NCI-H2196 treated with DMSO at 0.1 percent for 48 hours (cell line): ENCODE data around the gene MOBP.

Experiments
- DNase-seq: peaks from one replicate; lab custom pipeline; 2025; ENCODE audit not compliant: unreplicated experiment; lab: John Stamatoyannopoulos, UW

Gene MOBP

GRCh38 chr3:39494781-39495180 lies 27.3 kb downstream of the MOBP start:
- no peak for DNase-seq

- no peak for DNase-seq
These were observed 30.3 kb downstream of the MOBP start for GRCh38 chr3:39497753-39498152.

GRCh38 chr3:39499651-39500273 lies 32.3 kb downstream of the MOBP start:
- no peak for DNase-seq

GRCh38 chr3:39501059-39501458 lies 33.6 kb downstream of the MOBP start:
- no peak for DNase-seq

- DNase-seq: no peak
These were observed 34.7 kb downstream of the MOBP start for GRCh38 chr3:39501968-39502837.

- no peak for DNase-seq
These were observed 35.3 kb downstream of the MOBP start for GRCh38 chr3:39502838-39503145.

- no peak for DNase-seq
These were observed 38.6 kb downstream of the MOBP start for GRCh38 chr3:39505866-39506742.

GRCh38 chr3:39506863-39507262 lies 39.4 kb downstream of the MOBP start:
- DNase-seq: no peak

- no peak for DNase-seq
These were observed 46.4 kb downstream of the MOBP start for GRCh38 chr3:39513791-39514369.

- DNase-seq: no peak
These were observed 48.4 kb downstream of the MOBP start for GRCh38 chr3:39515681-39516441.

- DNase-seq: no peak
These were observed 51.6 kb downstream of the MOBP start for GRCh38 chr3:39519103-39519502.

GRCh38 chr3:39519554-39520288 lies 52.2 kb downstream of the MOBP start:
- no peak for DNase-seq

- no peak for DNase-seq
These were observed 54.0 kb downstream of the MOBP start for GRCh38 chr3:39521456-39521855.

GRCh38 chr3:39524107-39524506 lies 56.6 kb downstream of the MOBP start:
- no peak for DNase-seq

- no peak for DNase-seq
These were observed 61.4 kb downstream of the MOBP start for GRCh38 chr3:39528844-39529243.

- DNase-seq: no peak
These were observed 62.1 kb downstream of the MOBP start for GRCh38 chr3:39529577-39529976.

GRCh38 chr3:39531066-39531465 lies 63.6 kb downstream of the MOBP start:
- DNase-seq: no peak

GRCh38 chr3:39531665-39532064 lies 64.2 kb downstream of the MOBP start:
- DNase-seq: no peak

GRCh38 chr3:39532777-39533176 lies 65.3 kb downstream of the MOBP start:
- DNase-seq: no peak

GRCh38 chr3:39533226-39533625 lies 65.7 kb downstream of the MOBP start:
- no peak for DNase-seq
